A673 (cell line): ENCODE results near the gene CAMKV.

Experiments used
- CTCF ChIP-seq: fragments of 300-800, 200-600 bp; sonication (generic); conservative IDR thresholded peaks from 2 replicates; pipeline ENCODE4 v1.5.1; 2017; ENCODE audit warnings: low read depth, mild to moderate bottlenecking, antibody characterized with exemption, low read length, moderate library complexity, mixed read lengths
- EZH2 ChIP-seq: fragments of 200-600 bp; sonication (generic); IDR thresholded peaks from 2 replicates; pipeline ENCODE4 v1.6.1; 2017; ENCODE audit warnings: borderline replicate concordance, low read depth, mild to moderate bottlenecking, mixed read lengths, antibody characterized with exemption, low read length; ENCODE audit not compliant: poor library complexity, severe bottlenecking

GRCh38 chr3:49831341-49831740 lies 38.4 kb downstream of the CAMKV start:
- TF ChIP-seq CTCF (no peak), EZH2 (no peak)
